Measurements from ENCODE around the gene NME3. TPM values are rescaled to one million over a fixed set of nuclear protein-coding genes. Genes with fewer than 3 reads are reported as not detected.

Gene NME3
- total and polyA plus RNA-seq, 10 of the 15 experiments (the other 5 are each of a cell fraction or from before 2014, with no cell fraction given), result 0.61 to 55.5 (median 26.5) TPM

GRCh38 chr16:1782408-1783264 lies 11.3 kb upstream of the NME3 start, which contains the start of the genes NUBP2 and SPSB3 (continued):
- TF ChIP-seq SP1 (IDR thresholded peaks at IDR 0.05; ENCODE audit: low read depth, low read length) (peak; percentile 97), NFYB (IDR thresholded peaks at IDR 0.05; ENCODE audit: insufficient read depth, low read depth, low read length) (peak; percentile 99), ZBTB4 (CRISPR knock-in tag; IDR thresholded peaks at IDR 0.05) (no peak), KDM1A (IDR thresholded peaks at IDR 0.05; ENCODE audit: borderline replicate concordance) (no peak), ELK1 (IDR thresholded peaks at IDR 0.05; ENCODE audit: low read depth, low read length) (peak; percentile 65; the same call in 1 of the 2 replicates), POU2F2 (IDR thresholded peaks at IDR 0.05; ENCODE audit: borderline replicate concordance, low read depth, low read length) (peak; percentile 44; the same call in 1 of the 3 replicates), NR2C1 (IDR thresholded peaks at IDR 0.05) (peak; percentile 29; the same call in 1 of the 2 replicates), NR2F1 (conservative IDR thresholded peaks at IDR 0.05) (peak; percentile 59), POLR2A (IDR thresholded peaks at IDR 0.05; ENCODE audit: low read depth, low read length) (peak; percentile 81), FOXM1 (IDR thresholded peaks at IDR 0.05; ENCODE audit: low read depth, low read length) (no peak), SUZ12 (IDR thresholded peaks at IDR 0.05; ENCODE audit: unreplicated experiment) (no peak), IKZF1 (conservative IDR thresholded peaks at IDR 0.05) (peak; percentile 54), TARDBP (IDR thresholded peaks at IDR 0.05; ENCODE audit: borderline replicate concordance) (no peak), GATAD2B (conservative IDR thresholded peaks at IDR 0.05; ENCODE audit: low read depth) (peak; percentile 88), SREBF2 (IDR thresholded peaks at IDR 0.05; ENCODE audit: low read length) (0 out of 2 replicates have a peak, but pooled peaks have one; percentile 24), SMC3 (IDR thresholded peaks at IDR 0.05; ENCODE audit: borderline replicate concordance, low read length) (no peak), SRF (IDR thresholded peaks at IDR 0.05; ENCODE audit: low read depth in 2 of 2, low read length in 2 of 2) (peak in 1 of 2 experiments; percentile 63; a peak in 1 of 4 replicates), CHD4 (IDR thresholded peaks at IDR 0.05) (no peak)
- TF ChIP-seq, protein P1, sequence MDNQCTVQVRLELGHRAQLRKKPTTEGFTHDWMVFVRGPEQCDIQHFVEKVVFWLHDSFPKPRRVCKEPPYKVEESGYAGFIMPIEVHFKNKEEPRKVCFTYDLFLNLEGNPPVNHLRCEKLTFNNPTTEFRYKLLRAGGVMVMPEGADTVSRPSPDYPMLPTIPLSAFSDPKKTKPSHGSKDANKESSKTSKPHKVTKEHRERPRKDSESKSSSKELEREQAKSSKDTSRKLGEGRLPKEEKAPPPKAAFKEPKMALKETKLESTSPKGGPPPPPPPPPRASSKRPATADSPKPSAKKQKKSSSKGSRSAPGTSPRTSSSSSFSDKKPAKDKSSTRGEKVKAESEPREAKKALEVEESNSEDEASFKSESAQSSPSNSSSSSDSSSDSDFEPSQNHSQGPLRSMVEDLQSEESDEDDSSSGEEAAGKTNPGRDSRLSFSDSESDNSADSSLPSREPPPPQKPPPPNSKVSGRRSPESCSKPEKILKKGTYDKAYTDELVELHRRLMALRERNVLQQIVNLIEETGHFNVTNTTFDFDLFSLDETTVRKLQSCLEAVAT (IDR thresholded peaks at IDR 0.05), result 0 out of 2 replicates have a peak, but pooled peaks have one; percentile 21
- TF ChIP-seq, protein P2, sequence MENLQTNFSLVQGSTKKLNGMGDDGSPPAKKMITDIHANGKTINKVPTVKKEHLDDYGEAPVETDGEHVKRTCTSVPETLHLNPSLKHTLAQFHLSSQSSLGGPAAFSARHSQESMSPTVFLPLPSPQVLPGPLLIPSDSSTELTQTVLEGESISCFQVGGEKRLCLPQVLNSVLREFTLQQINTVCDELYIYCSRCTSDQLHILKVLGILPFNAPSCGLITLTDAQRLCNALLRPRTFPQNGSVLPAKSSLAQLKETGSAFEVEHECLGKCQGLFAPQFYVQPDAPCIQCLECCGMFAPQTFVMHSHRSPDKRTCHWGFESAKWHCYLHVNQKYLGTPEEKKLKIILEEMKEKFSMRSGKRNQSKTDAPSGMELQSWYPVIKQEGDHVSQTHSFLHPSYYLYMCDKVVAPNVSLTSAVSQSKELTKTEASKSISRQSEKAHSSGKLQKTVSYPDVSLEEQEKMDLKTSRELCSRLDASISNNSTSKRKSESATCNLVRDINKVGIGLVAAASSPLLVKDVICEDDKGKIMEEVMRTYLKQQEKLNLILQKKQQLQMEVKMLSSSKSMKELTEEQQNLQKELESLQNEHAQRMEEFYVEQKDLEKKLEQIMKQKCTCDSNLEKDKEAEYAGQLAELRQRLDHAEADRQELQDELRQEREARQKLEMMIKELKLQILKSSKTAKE (IDR thresholded peaks at IDR 0.05; ENCODE audit: low read depth, poor library complexity, severe bottlenecking), result peak; percentile 65
- TF ChIP-seq, protein P3, sequence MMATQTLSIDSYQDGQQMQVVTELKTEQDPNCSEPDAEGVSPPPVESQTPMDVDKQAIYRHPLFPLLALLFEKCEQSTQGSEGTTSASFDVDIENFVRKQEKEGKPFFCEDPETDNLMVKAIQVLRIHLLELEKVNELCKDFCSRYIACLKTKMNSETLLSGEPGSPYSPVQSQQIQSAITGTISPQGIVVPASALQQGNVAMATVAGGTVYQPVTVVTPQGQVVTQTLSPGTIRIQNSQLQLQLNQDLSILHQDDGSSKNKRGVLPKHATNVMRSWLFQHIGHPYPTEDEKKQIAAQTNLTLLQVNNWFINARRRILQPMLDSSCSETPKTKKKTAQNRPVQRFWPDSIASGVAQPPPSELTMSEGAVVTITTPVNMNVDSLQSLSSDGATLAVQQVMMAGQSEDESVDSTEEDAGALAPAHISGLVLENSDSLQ (IDR thresholded peaks at IDR 0.05), result peak; percentile 100

All from GM12878 (cell line).